Suppressor macrophage (primary cell): ENCODE data around the gene NECAP2.
A peak's percentile ranks its signal among the peaks of the same experiment; 100 is the strongest.
"Not testable (repeated sequence)": the region's sequence is repeated elsewhere in the genome, so short reads cannot be mapped to it uniquely, and the experiment has no call there.

ENCODE experiments used
- DNase-seq, 4 experiments: peaks; one replicate each; pipeline ENCODE4 v3.0.0-alpha.2; 2020 to 2022

Gene NECAP2

GRCh38 chr1:16461681-16462080 lies 21.2 kb downstream of the NECAP2 start:
- DNase-seq = no peak

- DNase-seq = no peak
Measured at GRCh38 chr1:16462773-16463330, 22.3 kb downstream of the NECAP2 start.

- DNase-seq = no peak
Measured at GRCh38 chr1:16464917-16465625, 24.5 kb downstream of the NECAP2 start.

- no peak for DNase-seq
Measured at GRCh38 chr1:16468558-16468957, 28.0 kb downstream of the NECAP2 start.

- no peak for DNase-seq
Measured at GRCh38 chr1:16474166-16474800, 33.8 kb downstream of the NECAP2 start.

GRCh38 chr1:16474891-16475290 lies 34.4 kb downstream of the NECAP2 start:
- DNase-seq = not testable (repeated sequence)

GRCh38 chr1:16475771-16476770 lies 35.5 kb downstream of the NECAP2 start:
- DNase-seq = not testable (repeated sequence)

- no peak for DNase-seq
Measured at GRCh38 chr1:16478091-16478490, 37.6 kb downstream of the NECAP2 start.

GRCh38 chr1:16483146-16483545 lies 42.6 kb downstream of the NECAP2 start:
- DNase-seq = not testable (repeated sequence)

- not testable (repeated sequence) for DNase-seq
Measured at GRCh38 chr1:16483639-16484500, 43.3 kb downstream of the NECAP2 start.

GRCh38 chr1:16484501-16484835 lies 43.9 kb downstream of the NECAP2 start:
- DNase-seq = no peak

GRCh38 chr1:16484931-16485330 lies 44.4 kb downstream of the NECAP2 start:
- DNase-seq = no peak

GRCh38 chr1:16486316-16486715 lies 45.8 kb downstream of the NECAP2 start:
- DNase-seq = not testable (repeated sequence)

GRCh38 chr1:16487011-16487410 lies 46.5 kb downstream of the NECAP2 start:
- DNase-seq = not testable (repeated sequence)

GRCh38 chr1:16489195-16489880 lies 48.8 kb downstream of the NECAP2 start:
- not testable (repeated sequence) for DNase-seq

- DNase-seq = no peak
Measured at GRCh38 chr1:16491056-16491675, 50.6 kb downstream of the NECAP2 start.

- DNase-seq = not testable (repeated sequence)
Measured at GRCh38 chr1:16492937-16493336, 52.4 kb downstream of the NECAP2 start.

- DNase-seq = not testable (repeated sequence)
Measured at GRCh38 chr1:16493731-16494130, 53.2 kb downstream of the NECAP2 start.

- DNase-seq = peak in 1 of 4 experiments; percentile 9
Measured at GRCh38 chr1:16497474-16497904, 57.0 kb downstream of the NECAP2 start.

- DNase-seq = not testable (repeated sequence)
Measured at GRCh38 chr1:16498047-16498446, 57.5 kb downstream of the NECAP2 start.
